ENCODE measurements around the gene MAP3K7CL.

The MAP3K7CL gene

DNA sequence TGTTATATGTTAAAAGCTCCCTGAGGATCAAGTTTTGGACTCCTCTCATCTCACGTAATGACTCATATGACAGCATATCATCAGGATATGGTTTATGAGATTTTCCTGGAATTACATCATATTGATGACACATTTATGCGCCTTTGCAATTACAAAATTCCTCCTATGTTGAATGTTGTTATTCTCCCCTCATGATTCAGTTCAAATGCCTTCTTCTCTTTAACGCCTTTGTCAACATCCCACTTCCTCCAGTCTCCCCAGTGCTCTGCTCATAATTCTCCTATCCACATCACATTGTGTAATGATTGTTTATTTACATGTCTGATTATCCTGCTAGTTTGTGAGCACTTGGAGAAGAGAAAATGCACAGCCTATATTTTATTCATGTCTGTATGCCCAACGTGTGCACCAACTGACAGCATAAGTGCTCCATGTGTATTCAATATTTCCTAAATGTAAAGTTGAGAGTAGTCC lies 87.4 kb downstream of the MAP3K7CL start:
- Histone ChIP-seq H3K4me3 (ENCODE audit: low read depth in 1 of 5, low read length in 5 of 5) (no peak overlapping the region), H3K4me1 (ENCODE audit: control insufficient read depth in 5 of 5, insufficient read depth in 5 of 5, low read length in 5 of 5) (peaks cover 0 to 4% (median 0%) of the 10 kb centered on the region in 5 donors), H3K27me3 (ENCODE audit: control insufficient read depth in 5 of 5, insufficient read depth in 4 of 5, low read length in 5 of 5) (no peaks in the 10 kb centered on the region), H3K27ac (ENCODE audit: low read depth, low read length) (no peak overlapping the region), H3K36me3 (ENCODE audit: control insufficient read depth in 5 of 5, insufficient read depth in 5 of 5, low read length in 5 of 5) (no peaks in the 10 kb centered on the region), H3K9ac (ENCODE audit: low read length in 5 of 5) (no peak overlapping the region), H3K9me3 (ENCODE audit: control insufficient read depth in 5 of 5, low read length in 5 of 5) (no peaks in the 10 kb centered on the region)

DNA sequence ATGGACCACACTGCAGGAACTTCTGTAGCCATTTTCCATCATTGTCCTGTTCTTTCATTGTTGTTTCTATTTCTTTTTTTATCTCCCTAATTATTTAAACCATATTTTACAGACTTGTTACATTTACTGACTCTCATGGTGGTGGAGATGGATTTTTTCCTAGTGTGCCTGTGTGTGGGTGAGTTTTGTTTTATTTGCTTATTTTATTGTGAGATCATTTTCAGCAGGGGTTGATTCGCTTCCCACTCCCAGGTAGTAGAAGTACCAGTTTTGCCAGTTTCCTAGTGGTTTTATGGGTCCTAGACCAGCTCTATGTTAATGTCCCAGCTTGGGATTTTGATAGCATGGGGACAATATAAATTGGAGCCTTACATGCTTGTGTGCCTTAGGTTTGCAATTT lies 88.3 kb downstream of the MAP3K7CL start:
- no peaks in the 10 kb centered on the region for H3K27me3 ChIP-seq (ENCODE audit: control insufficient read depth in 5 of 5, insufficient read depth in 4 of 5, low read length in 5 of 5)
- H3K36me3 ChIP-seq (ENCODE audit: control insufficient read depth in 5 of 5, insufficient read depth in 5 of 5, low read length in 5 of 5): no peaks in the 10 kb centered on the region
- no peak overlapping the region for H3K27ac ChIP-seq (ENCODE audit: low read depth, low read length)
- no peaks in the 10 kb centered on the region for H3K9me3 ChIP-seq (ENCODE audit: control insufficient read depth in 5 of 5, low read length in 5 of 5)
- H3K4me1 ChIP-seq (ENCODE audit: control insufficient read depth in 5 of 5, insufficient read depth in 5 of 5, low read length in 5 of 5): peaks cover 0 to 4% (median 0%) of the 10 kb centered on the region in 5 donors
- H3K4me3 ChIP-seq (ENCODE audit: low read depth in 1 of 5, low read length in 5 of 5): no peak overlapping the region
- no peak overlapping the region for H3K9ac ChIP-seq (ENCODE audit: low read length in 5 of 5)

DNA sequence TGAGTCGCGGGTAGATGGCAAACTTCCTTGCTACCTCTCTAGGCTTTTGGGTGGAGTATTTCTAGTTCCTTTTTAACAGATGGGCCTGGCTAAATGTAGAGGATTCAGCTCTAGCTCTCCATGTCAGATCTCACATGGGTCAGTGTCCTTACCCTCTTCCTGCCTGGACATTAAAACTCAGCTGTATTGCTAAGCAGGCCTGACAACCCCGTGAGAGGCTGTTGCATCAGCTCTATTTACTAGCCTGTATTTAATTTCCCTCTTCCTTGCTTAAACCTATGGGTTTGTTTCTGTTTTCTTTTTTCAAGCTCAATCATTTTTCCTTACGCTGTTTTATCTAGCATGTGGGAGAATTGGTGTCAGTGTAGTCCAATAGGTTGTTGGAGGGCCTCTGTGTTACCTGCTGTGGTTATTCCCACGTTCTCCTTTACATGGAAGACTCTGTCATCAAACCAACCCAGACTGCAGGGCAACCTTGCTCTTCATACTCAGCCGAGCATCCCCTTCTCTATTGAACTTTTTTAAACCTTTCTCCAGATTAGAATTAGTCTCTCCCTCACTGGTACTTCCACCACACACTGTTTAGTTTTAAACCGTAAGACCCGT lies 88.8 kb downstream of the MAP3K7CL start:
- no peaks in the 10 kb centered on the region for H3K36me3 ChIP-seq (ENCODE audit: control insufficient read depth in 5 of 5, insufficient read depth in 5 of 5, low read length in 5 of 5)
- H3K27ac ChIP-seq (ENCODE audit: low read depth, low read length): no peak overlapping the region
- no peaks in the 10 kb centered on the region for H3K9me3 ChIP-seq (ENCODE audit: control insufficient read depth in 5 of 5, low read length in 5 of 5)
- H3K4me1 ChIP-seq (ENCODE audit: control insufficient read depth in 5 of 5, insufficient read depth in 5 of 5, low read length in 5 of 5): peaks cover 0 to 4% (median 0%) of the 10 kb centered on the region in 5 donors
- no peak overlapping the region for H3K9ac ChIP-seq (ENCODE audit: low read length in 5 of 5)
- H3K4me3 ChIP-seq (ENCODE audit: low read depth in 1 of 5, low read length in 5 of 5): no peak overlapping the region
- no peaks in the 10 kb centered on the region for H3K27me3 ChIP-seq (ENCODE audit: control insufficient read depth in 5 of 5, insufficient read depth in 4 of 5, low read length in 5 of 5)

DNA sequence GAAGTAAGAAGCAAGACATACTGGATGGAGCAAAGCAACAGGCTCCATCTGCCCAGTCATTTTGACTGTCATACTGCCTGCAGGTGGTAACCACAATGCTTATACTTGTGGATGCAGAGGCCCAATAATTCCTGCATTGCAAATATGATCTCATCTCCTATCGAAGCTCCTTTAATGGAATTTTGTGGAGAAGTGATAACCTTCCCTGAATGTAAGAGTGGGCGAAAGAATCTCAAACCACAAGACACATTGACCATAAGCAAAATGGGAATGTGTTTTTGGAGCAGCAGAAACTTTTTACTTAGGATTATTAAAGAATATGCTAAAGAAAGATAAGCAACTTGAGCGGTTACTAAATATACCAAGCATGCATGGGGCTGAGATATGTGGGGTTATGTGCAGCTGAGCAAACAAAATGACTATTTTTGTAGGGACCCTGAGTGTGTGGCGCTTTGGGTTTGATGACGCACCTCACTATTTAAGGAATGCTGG lies 90.9 kb downstream of the MAP3K7CL start:
- no peaks in the 10 kb centered on the region for H3K9me3 ChIP-seq (ENCODE audit: control insufficient read depth in 5 of 5, low read length in 5 of 5)
- H3K27ac ChIP-seq (ENCODE audit: low read depth, low read length): no peak overlapping the region
- no peaks in the 10 kb centered on the region for H3K27me3 ChIP-seq (ENCODE audit: control insufficient read depth in 5 of 5, insufficient read depth in 4 of 5, low read length in 5 of 5)
- no peak overlapping the region for H3K9ac ChIP-seq (ENCODE audit: low read length in 5 of 5)
- no peaks in the 10 kb centered on the region for H3K36me3 ChIP-seq (ENCODE audit: control insufficient read depth in 5 of 5, insufficient read depth in 5 of 5, low read length in 5 of 5)
- H3K4me3 ChIP-seq (ENCODE audit: low read depth in 1 of 5, low read length in 5 of 5): no peak overlapping the region
- H3K4me1 ChIP-seq (ENCODE audit: control insufficient read depth in 5 of 5, insufficient read depth in 5 of 5, low read length in 5 of 5): peaks cover 0 to 4% (median 0%) of the 10 kb centered on the region in 5 donors

DNA sequence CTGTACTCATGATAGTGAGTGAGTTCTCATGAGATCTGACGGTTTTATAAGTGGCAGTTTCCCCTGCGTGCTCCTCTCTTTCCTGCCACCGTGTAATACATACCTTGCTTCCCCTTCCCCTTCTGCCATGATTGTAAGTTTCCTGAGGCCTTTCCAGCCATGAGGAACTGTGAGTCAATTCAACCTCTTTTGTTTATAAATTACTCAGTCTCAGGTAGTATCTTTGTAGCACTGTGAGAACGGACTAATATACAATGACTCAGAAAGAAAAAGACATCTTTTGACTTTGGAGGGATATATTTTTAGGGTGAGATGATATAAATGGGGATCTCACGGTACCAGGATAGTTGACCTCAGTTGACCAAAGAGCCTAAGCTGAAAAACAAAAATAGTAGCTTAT lies 93.6 kb downstream of the MAP3K7CL start:
- H3K27me3 ChIP-seq (ENCODE audit: control insufficient read depth in 5 of 5, insufficient read depth in 4 of 5, low read length in 5 of 5): no peaks in the 10 kb centered on the region
- H3K9me3 ChIP-seq (ENCODE audit: control insufficient read depth in 5 of 5, low read length in 5 of 5): no peaks in the 10 kb centered on the region
- no peaks in the 10 kb centered on the region for H3K4me1 ChIP-seq (ENCODE audit: control insufficient read depth in 5 of 5, insufficient read depth in 5 of 5, low read length in 5 of 5)
- no peak overlapping the region for H3K4me3 ChIP-seq (ENCODE audit: low read depth in 1 of 5, low read length in 5 of 5)
- no peaks in the 10 kb centered on the region for H3K36me3 ChIP-seq (ENCODE audit: control insufficient read depth in 5 of 5, insufficient read depth in 5 of 5, low read length in 5 of 5)
- no peak overlapping the region for H3K9ac ChIP-seq (ENCODE audit: low read length in 5 of 5)
- H3K27ac ChIP-seq (ENCODE audit: low read depth, low read length): no peak overlapping the region
